Activated T-cell treated with anti-CD3 and anti-CD28 coated beads, Interleukin-2, amount 50 U/mL, for 48 hours (primary cell): ENCODE measurements around the gene ZBTB40.

Experiments
- DNase-seq, 2 experiments: peaks; one replicate each; pipeline ENCODE4 v3.0.0-alpha.2; 2020

The ZBTB40 gene

DNA sequence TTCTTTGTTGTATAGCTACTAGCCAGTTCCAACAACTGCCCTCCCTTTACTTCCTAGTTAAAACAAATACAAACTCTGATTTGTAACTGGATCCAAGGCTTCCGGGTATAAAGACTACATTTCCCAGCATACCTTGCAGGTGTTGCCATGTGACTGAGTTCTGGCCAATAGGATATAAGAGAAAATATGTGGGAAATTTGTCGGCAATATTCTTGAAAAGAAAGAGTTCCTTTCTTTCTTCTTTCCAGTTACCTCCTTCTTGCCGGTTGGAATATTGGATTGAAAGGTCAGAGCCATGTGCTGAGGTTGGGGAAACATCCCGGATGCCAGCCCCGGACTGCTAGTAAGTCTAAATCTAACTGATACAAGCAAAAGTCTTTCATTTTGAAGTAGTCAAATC lies 23.0 kb upstream of the ZBTB40 start:
- peak in 1 of 2 experiments; percentile 34 for DNase-seq

DNA sequence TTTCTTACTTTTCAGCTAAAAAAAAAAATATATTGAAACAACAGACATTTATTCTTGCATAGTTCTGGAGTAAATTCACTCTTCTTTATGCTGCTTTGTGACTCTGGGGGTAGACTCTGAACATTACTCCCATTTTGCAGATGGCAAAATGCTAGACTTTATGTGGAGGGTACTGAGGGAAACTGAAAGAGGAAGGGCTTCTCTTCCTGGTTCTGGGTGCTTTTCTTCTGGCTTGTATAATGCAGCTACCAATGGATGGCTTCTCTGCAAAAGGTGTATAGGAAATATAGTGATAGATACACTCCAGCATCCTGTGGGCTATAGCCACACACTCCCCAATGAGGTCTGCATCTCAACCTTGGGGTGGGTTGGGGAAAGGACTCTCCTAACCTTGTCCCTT lies 19.7 kb upstream of the ZBTB40 start:
- no peak for DNase-seq

DNA sequence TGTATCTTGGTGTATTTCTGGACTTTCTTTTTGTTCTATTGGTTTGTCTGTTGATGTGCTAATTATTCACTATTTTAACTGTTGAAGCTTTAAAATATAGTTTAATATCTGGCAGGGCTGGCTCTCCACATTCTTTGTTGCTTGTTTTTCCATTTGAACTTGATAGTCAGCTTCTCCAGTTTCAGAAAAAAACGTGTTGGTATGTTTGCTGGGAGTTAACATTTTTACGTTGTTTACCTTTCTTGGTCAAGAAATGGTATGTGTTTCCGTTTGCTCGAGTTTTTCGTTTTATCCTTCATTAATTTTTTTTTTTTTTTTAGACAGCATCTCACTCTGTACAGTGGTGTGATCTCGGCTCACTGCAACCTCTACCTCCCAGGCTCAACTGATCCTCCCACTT lies 16.9 kb upstream of the ZBTB40 start:
- no peak for DNase-seq

DNA sequence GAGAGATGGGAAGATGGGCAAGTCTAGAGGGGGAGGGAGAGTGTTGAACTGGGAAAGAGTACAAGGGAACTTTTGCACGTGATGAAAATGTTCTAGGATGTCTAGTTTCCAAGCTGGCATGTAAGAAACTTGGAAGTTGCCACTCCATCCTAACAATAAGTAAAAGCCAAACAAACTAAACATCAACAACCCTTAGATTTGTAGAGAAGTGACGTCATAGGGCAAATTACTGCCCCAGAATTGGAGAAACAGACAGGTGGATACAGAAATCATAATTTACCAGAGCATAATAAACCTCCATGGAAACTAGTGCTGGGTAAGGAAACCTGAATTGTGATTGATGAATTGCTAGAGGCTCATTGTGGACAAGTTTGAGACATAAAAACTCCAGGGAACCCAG lies 14.7 kb upstream of the ZBTB40 start:
- no peak for DNase-seq

DNA sequence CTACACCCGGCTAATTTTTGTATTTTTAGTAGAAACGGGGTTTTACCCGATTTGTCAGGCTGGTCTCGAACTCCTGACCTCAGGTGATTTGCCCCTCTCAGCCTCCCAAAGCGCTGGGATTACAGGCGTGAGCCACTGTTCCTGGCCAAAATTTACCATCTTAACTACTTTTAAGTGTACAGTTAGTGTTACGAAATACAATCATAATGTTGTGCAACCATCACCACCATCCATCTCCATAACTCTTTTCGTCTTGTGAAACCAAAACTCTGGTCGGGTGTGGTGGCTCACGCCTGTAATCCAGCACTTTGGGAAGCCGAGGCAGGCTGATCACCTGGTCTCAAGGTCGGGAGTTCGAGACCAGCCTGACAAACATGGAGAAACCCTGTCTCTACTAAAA lies 14.1 kb upstream of the ZBTB40 start:
- no peak for DNase-seq

DNA sequence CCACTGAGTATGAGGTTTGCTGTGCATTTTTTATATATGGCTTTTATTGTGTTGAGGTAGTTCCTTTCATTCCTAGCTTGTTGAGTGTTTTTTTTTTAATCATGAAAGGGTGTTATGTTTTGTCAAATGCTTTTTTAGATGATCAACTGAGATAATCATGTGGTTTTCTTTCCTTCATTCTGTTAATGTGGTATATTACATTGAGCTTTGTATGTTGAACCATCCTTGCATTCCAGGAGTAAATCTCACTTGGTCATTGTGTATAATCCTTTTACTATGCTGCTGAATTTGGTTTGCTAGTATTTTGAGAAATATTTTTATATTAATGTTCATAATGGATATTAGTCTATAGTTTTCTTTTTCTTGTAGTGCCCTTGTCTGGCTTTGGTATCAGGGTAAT lies 11.1 kb upstream of the ZBTB40 start:
- no peak for DNase-seq

DNA sequence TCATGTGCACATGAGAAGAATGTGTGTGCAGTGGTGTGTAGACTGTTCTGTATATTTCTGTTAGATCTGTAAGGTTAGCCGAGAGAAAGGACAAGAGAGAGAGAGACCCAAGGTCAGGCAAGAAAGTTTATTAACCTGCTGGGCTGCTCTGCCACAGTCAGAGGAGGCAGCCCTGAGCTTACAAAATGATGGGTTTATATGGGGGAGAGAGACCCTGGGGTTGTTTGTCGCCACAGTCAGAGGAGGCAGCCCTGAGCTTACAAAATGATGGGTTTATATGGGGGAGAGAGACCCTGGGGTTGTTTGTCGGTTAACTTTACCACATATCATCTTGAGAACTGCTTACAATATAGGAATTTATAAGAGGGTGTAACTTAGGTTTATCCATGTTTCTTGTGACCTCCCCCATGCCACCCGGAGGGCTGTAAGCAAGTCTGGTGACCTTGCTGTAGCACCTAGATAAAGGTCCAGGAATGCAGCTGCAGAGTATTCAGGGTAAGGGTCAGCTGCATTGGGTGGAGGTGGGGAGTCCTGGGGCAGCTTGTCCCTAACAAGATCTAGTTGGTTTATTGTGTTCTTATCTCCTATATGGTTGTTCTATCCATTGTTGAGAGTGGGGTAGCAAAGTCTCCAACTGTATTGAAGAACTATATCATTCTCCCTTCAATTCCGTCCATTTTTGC lies 9.3 kb upstream of the ZBTB40 start:
- DNase-seq: no peak

DNA sequence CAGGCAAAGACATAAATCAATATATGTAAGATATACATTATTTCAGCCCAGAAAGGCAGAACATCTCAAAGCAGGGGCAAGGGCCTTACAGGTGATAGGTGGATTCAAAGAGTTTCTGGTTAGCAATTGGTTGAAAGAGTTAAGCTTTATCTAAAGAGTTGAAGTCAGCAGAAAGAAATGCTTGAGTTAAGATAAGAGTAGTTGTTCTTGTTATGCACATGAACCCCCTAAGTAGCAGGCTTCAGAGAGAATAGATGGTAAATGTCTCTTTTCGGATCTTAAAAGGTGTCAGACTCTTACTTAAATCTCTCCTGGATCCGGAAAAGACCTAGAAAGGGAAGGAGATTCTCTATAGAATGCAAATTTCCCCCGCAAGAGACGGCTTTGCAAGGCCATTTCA lies 8.3 kb upstream of the ZBTB40 start:
- no peak for DNase-seq

DNA sequence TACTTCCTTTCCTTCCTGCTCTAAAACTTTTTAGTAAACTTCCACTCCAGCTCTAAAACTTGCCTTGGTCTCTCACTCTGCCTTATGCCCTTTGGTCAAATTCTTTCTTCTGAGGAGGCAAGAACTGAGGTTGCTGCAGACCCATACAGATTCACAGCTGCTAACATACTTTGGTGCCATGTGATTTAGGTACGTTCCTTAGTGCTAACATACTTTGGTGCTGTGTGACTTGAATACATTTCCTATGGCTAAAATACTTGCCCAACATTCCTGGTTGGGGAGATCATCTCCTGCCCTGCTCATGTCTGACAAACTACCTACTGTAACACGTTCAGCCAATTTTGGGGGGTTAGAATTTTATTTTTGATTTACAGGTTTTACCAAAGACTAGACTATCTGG lies 6.8 kb upstream of the ZBTB40 start:
- DNase-seq: no peak

DNA sequence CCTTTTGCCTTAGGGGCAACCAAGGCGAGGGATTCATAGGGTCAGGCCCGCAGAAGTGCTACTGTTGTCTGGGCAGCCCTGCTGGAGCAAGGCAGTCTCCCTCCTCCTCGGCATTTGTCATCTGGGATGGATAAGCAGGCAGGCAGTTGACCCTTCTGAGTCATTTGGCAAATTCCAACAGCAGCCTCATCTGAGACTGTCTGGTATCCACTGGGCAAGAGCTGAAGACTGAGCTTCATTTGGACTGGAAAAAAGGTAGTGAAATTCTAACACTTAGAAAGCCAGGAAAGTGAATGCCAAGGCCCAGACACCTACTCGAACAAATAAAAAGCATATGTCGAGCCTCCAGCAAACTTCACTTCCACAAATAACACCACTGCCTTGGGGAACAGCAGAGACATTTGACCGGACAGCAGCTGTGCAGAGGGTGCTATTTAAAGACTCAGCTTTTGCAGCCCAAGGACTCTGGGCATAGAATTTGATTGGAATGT lies 4.0 kb upstream of the ZBTB40 start:
- DNase-seq: no peak

DNA sequence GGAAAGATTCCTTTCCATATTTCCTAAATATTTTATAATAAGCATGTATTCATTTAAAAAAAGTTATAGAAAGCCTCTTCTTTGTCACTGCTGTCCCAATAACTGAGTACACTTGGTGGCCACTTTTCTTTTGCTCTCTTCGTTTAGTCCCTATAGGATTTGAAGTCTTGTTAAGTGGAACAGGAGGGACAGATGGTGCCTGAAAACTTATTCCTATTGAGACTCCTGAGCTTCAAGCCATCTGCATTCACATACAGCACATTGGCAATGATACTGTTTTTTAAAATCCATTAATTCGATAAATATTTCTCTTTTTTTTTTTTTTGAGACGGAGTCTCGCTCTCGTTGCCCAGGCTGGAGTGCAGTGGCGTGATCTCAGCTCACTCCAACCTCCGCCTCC lies 2.0 kb upstream of the ZBTB40 start:
- DNase-seq: no peak

DNA sequence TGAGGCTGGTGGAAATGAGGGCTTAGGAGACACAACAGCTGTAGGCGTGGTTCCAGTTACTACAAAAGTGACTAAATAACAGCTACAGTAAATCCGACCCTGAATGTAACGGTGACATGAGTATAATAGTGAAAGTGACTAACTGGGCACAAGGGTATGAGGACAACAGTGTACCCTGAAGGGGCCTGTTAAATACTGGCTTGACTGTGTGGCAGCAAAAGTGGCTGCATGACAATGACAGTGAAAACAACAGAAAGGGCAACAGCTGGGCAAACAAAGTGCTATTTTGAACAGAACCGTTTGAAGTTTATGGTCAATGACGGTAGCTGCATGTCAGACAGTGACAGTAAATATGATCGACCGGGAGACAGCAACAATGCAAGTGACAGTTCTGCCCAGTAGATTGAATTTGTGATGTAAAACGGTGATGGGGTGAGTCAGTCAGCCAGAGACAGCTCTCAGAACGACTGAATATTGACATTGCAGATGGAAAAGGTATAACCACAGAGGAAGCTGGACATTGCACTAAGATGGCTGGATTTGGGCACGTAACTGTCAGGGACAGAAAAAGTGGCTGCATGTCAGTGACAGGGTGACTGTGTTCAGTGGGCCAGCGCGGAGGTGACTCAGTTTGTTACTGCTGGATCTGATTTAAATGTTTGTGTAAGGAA lies 1.2 kb upstream of the ZBTB40 start:
- DNase-seq: peak in 1 of 2 experiments; percentile 20

DNA sequence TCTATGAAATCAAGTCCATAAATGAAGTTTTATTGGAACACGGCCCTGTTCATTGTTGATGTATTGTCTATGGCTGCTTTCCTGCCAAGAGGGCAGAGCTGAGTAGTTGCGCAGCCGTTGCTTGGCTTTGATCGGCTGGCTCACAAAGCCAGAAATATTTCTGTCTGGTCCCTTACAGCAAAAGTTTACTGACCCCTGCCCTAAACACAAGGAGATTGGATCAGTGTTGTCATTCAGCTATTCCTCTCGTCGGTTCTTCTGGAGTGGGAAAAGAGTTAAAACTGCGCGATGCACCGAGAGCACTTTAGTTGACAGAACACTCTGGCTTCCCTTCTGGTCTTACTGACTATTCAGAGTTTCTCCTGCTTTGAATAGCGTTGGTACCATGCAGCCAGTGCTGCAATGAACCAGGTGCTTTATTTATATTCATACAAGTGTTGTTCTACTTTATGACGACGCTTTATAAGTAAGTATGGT lies 868 bp downstream of the ZBTB40 start:
- DNase-seq: no peak

DNA sequence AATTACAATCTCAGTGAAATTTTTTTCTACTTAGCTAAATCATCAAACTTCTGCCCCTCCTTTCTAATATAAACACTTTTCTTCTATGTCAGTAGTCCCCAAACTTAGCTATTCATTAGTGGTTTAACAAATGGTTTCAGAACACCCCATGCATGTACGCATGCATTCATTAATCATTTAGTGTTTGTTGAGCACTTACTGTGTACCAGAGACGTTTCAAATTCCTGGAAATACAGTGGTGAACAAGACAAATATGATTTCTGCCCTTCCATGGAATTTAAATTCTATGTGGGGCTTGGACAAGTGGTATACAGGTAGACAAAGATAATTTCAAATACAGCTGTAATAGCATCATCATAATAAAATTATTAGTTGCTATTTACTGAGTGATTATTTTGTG lies 1.5 kb downstream of the ZBTB40 start:
- DNase-seq: no peak

DNA sequence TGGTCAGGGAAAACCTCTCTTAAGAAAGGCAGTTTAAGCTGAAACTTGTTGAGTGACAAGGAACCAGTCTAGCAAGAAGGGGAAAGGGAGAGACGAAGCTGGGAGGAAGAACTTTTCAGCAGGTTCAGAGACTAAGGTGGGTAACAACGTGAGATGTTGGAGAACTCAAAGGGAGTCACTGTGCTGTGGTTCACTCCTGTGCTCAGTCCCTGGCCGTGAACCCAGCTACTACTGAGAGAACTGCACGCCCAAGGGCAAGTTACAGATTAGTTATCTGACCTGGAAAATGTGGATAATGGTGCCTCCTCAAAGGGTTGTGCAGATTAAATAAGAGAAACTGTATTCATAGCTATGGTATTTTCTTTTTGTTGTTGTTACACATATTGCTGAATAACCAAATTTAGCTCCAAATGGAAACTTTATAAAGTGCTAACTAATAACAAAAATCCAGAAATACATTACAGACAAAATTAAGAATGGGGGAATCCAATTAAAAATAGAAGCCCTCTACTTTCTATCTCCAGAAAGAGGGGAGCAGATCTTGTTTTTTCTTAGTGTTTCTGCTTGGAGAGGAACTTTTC lies 2.9 kb downstream of the ZBTB40 start:
- DNase-seq: no peak

DNA sequence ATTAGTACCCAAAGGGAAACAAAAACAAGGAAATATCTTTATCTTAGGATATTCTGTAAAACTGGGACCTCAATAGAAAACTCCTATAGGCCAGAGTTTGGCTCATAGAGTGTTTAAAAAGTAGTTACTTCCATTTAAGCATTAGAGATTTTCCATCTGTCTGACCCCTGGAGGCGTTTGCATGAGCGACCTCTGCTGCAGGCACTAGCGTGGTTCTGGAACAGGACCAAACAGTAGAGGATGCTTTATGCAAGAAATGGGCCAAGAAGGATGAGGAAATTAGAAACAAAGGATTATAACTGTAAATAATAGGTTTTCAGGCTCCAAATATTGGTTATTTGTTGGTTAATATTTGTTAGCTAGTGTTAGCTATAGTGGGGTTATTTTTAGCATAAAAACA lies 5.7 kb downstream of the ZBTB40 start:
- no peak for DNase-seq

DNA sequence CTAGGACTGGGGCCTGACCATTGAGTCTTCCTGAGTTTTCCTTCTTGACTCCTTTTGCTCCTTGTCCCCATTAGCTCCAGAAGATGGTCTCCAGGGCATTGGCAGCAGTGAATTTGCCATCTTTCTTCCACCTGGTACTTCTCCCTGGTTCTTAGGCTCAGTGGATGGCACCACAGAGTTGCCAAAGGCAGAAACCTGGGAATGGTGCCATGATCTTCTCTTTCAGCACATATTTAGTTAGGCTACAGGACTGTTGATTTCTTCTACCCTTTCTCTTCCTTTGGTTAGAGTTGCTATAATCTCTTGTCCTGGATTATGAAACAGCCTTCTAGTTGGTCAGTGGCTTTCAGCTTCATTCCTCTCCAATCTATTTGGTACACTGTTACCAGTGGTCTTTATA lies 6.2 kb downstream of the ZBTB40 start:
- DNase-seq: no peak

DNA sequence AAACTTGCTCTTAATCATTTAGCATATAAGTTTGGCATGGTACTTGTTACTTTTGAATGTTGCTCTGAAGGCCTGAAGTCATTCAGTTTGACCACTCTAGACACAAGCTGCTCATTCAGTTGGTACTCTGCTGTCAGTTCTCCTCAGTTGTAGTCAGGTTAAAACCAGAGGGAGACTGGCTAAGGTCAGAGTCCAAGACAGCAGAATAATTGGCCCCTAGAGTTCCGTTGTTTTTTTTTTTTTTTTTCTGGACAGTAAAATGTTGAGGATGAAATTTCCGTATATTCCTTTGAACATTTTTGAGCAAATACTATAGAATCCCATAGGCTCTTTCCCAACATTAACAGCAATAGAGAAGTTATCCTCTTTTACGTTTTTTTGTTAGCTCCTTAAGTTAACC lies 9.4 kb downstream of the ZBTB40 start:
- no peak for DNase-seq

DNA sequence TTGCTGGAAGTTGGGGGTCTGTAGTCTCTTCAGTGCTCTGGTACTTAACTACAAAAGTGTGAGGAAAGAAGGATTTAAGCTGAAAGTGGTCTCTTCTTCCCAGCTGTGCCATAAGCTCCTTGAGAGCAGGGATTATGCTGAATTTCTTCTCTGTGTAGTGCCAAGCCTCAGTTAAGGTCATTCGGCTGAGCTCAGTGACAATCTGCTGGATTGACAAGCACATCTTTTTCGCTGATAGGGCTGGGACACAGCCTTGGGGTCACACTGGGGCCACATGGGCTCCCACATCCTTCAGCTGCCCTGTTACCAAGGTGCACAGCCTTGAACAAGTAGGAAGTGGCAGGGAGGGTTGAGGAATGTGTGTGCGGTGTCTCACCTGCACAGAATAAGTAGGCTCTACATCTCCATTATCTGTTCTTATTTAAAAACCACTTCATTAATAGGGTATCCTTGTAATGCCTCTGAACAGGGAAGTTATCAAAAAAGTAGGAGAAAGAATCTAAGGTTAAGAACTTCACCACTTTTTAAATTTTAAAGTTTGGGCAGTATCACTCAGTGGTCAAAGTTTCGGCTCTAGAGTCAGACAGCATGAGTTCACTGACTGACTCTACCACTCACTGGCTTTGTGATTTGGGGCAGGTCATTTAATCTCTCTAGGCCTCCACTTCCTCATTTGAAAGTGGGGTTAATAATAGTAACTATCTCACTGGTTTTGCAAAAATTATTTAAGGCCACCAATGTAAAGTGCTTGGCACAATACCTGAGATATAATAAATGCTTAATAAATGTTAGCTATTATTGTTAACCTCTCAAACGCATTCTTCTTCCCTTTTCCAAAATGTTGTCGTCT lies 10.3 kb downstream of the ZBTB40 start:
- no peak for DNase-seq

DNA sequence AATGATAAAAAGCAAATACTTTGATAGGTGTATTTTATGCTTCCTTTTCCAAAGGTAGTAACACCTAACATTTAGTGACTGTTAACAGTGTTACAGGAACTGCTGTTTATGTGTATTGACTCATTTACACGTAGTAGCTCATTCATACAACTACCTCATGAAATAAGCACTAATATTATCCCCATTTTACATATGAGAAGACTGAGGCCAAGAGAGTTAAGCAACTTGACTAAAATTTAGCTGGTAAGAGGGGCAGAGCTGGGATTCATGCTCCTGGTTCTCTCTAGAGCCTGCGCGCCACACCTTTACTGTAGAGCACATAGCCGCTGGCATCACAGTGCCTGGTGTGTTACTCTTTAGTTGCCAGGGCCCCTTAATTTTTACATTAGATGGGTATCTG lies 11.3 kb downstream of the ZBTB40 start:
- DNase-seq: no peak

DNA sequence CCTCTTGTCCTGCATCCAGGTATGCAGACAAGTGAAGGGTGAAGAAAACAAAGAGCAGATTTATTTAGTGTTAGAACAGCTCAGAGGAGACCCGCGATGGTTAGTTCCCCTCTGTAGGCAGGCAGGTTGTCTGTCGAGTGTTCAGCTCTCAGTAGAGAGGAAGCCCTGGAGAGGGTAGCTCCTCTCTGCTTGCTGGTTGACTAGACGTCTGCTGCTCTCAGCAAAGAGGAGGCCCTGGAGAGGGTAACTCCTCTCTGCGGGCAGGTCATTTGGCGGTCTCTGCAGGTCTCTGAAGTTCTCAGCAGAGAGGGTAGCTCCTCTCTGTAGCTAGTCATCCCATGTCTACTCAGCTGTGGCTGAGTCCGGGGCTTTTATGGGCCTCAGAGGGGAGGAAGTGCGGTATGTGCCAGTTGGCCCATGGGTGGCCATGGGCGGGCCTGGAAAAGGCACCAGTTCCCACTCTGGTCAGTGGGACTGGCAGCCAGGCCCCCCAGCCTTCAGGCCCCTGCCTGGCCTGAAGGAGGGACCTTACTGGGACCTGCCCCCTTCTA lies 13.4 kb downstream of the ZBTB40 start:
- DNase-seq: no peak

DNA sequence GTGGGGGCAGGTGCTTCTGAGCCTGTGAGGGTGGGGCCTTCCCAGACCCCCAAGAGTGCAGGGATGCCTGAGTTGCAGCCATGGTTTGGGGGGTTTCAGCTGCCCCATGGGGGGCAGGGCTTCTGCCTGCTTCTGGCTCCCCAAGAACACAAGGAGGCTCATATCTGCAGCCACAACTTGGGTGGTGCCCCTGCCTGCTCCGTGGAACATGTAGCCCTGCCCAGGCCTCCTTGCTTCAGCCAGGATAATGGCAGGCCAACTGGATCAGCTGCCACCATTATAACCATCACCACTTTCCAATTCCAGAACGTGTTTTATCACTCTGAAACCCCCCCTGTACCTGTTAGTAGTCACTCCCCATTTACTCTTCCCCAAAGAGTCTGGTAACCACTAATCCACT lies 14.0 kb downstream of the ZBTB40 start:
- DNase-seq: no peak

DNA sequence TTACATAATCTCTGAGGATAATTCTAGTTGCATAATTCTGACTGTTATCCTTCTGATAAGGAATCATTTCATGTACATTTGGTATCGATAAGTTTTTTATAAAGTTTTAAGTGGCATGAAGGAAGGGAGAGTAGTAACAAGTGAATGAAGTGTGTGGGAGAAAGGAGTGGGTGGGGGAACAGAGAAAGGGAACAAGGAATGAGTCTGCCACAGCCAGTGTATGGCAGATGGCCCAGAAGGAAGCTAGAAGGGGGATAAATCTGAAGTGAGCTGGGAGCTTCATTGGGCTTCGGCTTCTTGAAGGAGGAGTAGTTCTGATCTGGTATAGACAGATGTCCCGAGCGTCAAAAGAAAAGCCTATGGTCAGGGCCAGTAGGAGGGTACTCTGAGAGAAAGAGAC lies 18.6 kb downstream of the ZBTB40 start:
- no peak for DNase-seq
